Stimulated activated CD4-positive, alpha-beta T cell treated with anti-CD3 and anti-CD28 coated beads, Interleukin-2, amount 100 ng/mL, for 48 hours (primary cell): ENCODE results near the gene ZFAND3.
"Not testable (repeated sequence)": the region's sequence is repeated elsewhere in the genome, so short reads cannot be mapped to it uniquely, and the experiment has no call there.

ENCODE experiments used
- DNase-seq, 2 donors: peaks; one replicate each; pipeline ENCODE4 v3.0.0-alpha.2; 2020

The ZFAND3 gene

GRCh38 chr6:38015341-38015740 is 195.8 kb downstream of the ZFAND3 start:
- no peak for DNase-seq

GRCh38 chr6:38016824-38017223 is 197.3 kb downstream of the ZFAND3 start:
- no peak for DNase-seq

GRCh38 chr6:38018755-38019165 is 199.2 kb downstream of the ZFAND3 start:
- DNase-seq, result no peak

- no peak for DNase-seq
Measured at GRCh38 chr6:38020593-38020992, 201.1 kb downstream of the ZFAND3 start.

GRCh38 chr6:38021029-38021428 is 201.5 kb downstream of the ZFAND3 start:
- DNase-seq, result no peak

GRCh38 chr6:38021571-38021970 is 202.0 kb downstream of the ZFAND3 start:
- DNase-seq, result no peak

- no peak for DNase-seq
Measured at GRCh38 chr6:38022688-38023087, 203.2 kb downstream of the ZFAND3 start.

GRCh38 chr6:38024908-38025307 is 205.4 kb downstream of the ZFAND3 start:
- DNase-seq, result no peak

- no peak for DNase-seq
Measured at GRCh38 chr6:38025451-38025850, 205.9 kb downstream of the ZFAND3 start.

GRCh38 chr6:38027685-38028373 is 208.3 kb downstream of the ZFAND3 start:
- no peak for DNase-seq

GRCh38 chr6:38030380-38030779 is 210.9 kb downstream of the ZFAND3 start:
- no peak for DNase-seq

GRCh38 chr6:38032797-38033196 is 213.3 kb downstream of the ZFAND3 start:
- DNase-seq, result no peak

GRCh38 chr6:38033442-38033982 is 214.0 kb downstream of the ZFAND3 start:
- DNase-seq, result no peak

- DNase-seq, result no peak
Measured at GRCh38 chr6:38034274-38034914, 214.9 kb downstream of the ZFAND3 start.

- no peak for DNase-seq
Measured at GRCh38 chr6:38035478-38035877, 216.0 kb downstream of the ZFAND3 start.

GRCh38 chr6:38039502-38039901 is 220.0 kb downstream of the ZFAND3 start:
- no peak for DNase-seq

- DNase-seq, result no peak
Measured at GRCh38 chr6:38040254-38040653, 220.7 kb downstream of the ZFAND3 start.

GRCh38 chr6:38043259-38043753 is 223.8 kb downstream of the ZFAND3 start:
- no peak for DNase-seq

- no peak for DNase-seq
Measured at GRCh38 chr6:38045701-38046305, 226.3 kb downstream of the ZFAND3 start.

GRCh38 chr6:38047562-38047961 is 228.0 kb downstream of the ZFAND3 start:
- DNase-seq, result no peak

- DNase-seq, result not testable (repeated sequence)
Measured at GRCh38 chr6:38049861-38050397, 230.4 kb downstream of the ZFAND3 start.

- DNase-seq, result no peak
Measured at GRCh38 chr6:38051819-38052434, 232.4 kb downstream of the ZFAND3 start.
